HG02884 (cell line): ENCODE measurements around the gene SKI.

Experiments used
- ATAC-seq: cut with Tn5 transposase; IDR thresholded peaks from one replicate; pipeline ENCODE4 v1.9.1; 2021; ENCODE audit warnings: mild to moderate bottlenecking, moderate library complexity; ENCODE audit not compliant: unreplicated experiment

SKI gene

DNA sequence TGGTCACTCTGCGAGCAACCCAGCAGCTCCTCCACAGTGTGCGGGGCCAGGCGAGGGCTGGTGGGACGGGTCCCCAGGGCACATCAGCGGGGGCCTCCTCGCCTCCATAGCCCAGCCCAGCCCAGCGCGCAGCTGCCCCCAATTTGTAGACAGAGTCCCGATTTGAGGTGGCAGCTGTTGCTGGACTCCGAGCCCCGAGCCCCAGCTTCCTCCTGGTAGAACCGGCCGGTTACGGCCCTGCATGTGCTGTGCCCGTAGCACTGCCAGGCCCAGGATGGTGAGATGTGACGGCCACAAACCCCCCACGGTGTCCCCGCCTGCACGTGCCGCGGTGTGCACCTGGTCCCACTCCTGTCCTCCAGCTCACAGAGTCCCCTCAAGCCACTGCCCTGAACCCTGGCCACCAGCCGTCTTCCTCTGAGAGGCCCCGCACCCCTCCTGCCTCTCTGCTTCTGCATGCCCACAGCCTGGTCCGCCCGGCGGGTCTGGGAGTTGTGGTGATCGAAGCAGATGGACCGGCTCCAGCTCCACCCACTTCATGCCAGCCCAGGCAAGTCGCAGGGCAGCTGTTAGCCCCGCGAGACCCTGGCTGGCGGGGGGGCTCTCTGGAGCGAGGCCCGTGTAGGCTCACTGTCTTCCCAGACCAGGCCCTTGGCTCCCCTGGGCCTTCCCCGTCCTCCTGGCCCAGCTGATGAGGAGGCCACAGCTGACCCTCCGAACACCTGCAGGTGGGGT, 107.8 kb downstream of the SKI start:
- ATAC-seq = no peak

DNA sequence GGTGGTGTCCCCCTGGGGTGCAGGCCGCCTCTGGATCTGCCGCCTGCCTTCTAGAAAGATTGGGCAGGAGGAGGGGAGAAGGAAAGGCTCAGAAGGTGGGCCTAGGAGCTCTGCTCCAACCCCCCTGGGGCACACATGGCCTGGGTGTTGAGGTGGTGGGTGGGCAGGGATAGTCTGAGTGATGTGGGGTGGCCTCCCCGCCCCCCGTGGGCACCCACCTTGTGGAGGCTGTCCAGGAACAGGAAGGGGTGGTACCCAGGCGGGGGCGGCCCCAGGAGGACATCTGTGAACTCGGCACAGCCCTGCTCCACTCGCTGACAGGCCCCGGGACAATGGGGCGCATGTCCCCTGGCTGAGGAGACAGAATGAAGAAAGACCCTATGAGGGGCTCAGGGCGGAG, 108.4 kb downstream of the SKI start:
- ATAC-seq = no peak

DNA sequence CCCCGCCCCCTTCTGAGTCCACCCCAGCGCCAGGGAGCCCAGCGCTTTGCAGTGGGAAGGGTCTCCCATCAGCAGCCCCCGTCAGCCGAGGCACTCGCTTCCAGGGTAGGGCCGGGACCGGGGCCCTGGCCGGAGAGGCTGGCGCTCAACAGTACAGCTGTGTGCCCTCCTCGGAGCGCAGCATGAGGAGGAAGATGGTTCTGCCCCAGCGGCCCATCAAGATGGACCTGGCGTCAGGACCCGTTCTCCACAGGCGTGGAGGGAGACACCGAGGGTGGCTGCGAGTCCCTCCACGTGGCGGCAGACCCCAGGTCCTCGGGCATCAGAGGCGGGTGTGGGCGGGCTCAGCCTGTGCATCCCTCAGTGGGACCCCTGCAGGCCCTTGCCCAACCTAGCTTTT, 109.0 kb downstream of the SKI start:
- ATAC-seq = no peak

- ATAC-seq = no peak
These were observed 109.4 kb downstream of the SKI start for GRCh38 chr1:2337501-2337900.

GRCh38 chr1:2339206-2340085, 111.3 kb downstream of the SKI start:
- ATAC-seq = no peak

- no peak for ATAC-seq
These were observed 112.2 kb downstream of the SKI start for GRCh38 chr1:2340086-2340917.

- no peak for ATAC-seq
These were observed 112.8 kb downstream of the SKI start for GRCh38 chr1:2340918-2341254.

- ATAC-seq = no peak
These were observed 113.7 kb downstream of the SKI start for GRCh38 chr1:2341706-2342383.

DNA sequence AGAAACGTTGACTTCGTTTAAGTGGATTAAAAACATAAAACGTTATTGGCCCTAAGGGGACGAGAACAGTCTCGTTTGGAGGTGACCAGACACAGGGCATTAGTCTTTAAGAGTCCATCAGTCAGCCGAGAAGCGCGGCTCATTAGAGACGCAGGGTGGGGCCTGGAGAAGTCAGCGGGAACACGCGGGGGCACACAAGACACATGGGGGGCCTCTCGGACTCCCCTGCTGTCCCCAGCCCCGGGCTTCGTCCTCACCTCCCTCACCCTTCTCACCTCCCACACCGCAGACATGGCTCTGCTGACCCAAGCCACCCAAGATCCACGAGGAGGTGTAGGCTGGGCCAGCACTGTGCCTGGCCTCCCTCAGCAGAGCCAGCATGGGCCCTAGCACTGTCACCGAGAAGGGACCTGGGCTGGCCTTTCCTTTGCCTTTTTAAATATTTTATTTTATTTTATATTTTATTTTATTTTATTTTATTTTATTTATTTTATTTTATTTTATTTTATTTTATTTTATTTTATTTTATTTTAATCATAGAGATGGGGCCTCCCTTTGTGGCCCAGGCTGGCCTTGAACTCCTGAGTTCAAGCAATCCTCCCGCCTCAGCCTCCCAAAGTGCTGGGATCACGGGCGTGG, 114.4 kb downstream of the SKI start:
- ATAC-seq = no peak

- no peak for ATAC-seq
These were observed 115.2 kb downstream of the SKI start for GRCh38 chr1:2343023-2343935.

GRCh38 chr1:2344121-2344681, 116.1 kb downstream of the SKI start:
- ATAC-seq = no peak

DNA sequence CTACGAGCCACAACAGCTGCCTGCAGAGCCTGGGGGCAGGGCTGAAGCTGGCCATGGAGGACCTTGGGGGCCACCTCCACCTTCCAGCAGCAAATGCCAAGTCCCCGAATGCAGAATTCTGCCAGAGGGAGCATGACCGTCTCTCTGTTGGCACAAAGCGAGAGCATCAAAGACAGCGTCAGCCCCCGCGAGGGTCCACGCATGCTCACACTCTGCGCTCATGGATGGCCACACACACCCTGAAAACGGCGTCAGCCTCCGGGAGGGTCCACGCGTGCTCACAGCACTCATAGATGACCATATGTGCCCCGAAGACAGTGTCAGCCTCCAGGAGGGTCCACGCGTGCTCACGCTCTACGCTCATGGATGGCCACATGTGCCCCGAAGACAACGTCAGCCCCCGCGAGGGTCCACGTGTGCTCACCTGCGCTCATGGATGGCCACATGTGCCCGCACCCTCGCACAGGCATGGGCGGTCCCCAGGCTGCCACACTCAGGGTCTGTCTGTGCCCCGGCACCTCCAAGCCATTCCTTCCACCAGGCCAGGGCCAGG, 116.7 kb downstream of the SKI start:
- no peak for ATAC-seq

DNA sequence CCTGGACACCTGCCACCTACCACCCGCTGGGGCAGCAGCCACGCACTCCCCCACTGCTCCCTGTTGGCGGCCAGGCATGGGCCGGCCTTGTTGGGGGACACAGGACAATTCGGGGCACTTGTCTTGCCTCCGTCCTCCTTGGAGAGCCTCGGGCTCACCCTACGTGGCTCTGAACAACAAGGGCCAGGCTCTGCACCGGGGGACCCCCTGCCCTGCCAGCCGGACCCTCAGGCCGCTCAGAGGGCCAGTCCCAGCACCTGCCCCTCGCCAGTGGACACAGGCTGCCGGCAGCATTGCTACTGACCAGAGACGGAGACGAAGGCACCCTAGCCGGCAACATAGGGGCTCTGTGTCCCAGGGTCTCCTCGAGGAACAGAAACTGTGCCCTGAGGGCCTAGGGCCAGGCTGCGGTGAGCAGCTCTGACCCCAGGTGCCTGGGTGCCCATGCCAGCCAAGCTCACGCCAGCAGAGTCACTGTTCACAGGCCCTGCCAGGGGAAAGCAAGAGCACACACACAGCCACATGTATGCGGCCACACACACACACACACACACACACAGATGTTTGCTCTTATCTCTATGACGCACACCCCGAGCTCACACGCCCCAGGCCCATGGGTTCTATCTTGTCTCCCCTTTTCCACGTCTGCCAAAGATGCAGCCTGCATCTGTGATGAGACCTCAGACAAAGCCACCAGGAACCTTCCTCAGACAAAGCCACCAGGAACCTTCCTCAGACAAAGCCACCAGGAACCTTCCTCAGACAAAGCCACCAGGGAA, 117.4 kb downstream of the SKI start:
- no peak for ATAC-seq

GRCh38 chr1:2346691-2347408, 118.7 kb downstream of the SKI start:
- ATAC-seq = no peak

DNA sequence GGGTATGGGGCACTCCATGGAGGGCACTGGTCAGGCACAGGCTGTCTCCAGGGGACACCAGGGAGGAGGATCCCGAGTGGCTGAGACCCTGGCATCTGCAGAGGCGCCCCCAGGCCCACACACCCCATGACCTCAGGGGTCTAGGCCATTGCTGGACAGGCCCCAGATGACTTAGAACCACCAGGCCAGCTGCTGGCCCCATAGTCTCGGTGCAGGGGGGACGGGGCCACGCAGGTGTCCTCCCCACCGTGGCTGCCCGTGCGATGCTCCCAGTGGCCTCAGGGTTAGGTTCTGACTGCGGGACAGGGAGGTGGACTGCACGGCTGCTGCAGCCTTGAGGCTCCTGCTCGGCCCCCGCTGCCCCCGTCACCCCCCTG, 119.3 kb downstream of the SKI start:
- no peak for ATAC-seq

GRCh38 chr1:2347896-2348295, 119.8 kb downstream of the SKI start:
- ATAC-seq = no peak
